GM12874 (cell line): ENCODE data around the gene C16orf74.

Source experiments
- TF ChIP-seq, protein P1 (sequence below): IDR thresholded peaks from 2 replicates; pipeline ENCODE4 v1.5.1; 2011; ENCODE audit warnings: low read depth, mild to moderate bottlenecking, control low read depth, low read length, moderate library complexity; ENCODE audit not compliant: insufficient read depth

Gene C16orf74

DNA sequence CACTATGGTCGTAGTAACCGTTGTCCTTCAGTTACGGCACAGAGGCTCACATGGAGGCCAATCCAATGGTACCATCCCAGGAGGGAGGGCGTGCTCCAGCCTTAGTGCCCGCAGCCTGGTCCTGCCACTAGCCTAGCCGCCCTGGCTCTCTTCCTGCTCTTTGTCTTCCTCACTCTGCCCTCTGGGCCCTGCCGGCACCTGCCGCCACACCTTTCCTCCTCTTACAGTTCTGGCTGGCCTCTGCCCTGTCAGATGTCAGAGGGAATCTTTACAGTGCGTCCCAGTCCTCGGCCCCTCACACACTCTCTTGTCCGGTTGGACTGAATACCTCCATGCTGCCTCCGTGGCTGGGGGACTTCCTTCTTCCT is 85.5 kb downstream of the C16orf74 start:
- TF ChIP-seq, protein P1, sequence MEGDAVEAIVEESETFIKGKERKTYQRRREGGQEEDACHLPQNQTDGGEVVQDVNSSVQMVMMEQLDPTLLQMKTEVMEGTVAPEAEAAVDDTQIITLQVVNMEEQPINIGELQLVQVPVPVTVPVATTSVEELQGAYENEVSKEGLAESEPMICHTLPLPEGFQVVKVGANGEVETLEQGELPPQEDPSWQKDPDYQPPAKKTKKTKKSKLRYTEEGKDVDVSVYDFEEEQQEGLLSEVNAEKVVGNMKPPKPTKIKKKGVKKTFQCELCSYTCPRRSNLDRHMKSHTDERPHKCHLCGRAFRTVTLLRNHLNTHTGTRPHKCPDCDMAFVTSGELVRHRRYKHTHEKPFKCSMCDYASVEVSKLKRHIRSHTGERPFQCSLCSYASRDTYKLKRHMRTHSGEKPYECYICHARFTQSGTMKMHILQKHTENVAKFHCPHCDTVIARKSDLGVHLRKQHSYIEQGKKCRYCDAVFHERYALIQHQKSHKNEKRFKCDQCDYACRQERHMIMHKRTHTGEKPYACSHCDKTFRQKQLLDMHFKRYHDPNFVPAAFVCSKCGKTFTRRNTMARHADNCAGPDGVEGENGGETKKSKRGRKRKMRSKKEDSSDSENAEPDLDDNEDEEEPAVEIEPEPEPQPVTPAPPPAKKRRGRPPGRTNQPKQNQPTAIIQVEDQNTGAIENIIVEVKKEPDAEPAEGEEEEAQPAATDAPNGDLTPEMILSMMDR: no peak

DNA sequence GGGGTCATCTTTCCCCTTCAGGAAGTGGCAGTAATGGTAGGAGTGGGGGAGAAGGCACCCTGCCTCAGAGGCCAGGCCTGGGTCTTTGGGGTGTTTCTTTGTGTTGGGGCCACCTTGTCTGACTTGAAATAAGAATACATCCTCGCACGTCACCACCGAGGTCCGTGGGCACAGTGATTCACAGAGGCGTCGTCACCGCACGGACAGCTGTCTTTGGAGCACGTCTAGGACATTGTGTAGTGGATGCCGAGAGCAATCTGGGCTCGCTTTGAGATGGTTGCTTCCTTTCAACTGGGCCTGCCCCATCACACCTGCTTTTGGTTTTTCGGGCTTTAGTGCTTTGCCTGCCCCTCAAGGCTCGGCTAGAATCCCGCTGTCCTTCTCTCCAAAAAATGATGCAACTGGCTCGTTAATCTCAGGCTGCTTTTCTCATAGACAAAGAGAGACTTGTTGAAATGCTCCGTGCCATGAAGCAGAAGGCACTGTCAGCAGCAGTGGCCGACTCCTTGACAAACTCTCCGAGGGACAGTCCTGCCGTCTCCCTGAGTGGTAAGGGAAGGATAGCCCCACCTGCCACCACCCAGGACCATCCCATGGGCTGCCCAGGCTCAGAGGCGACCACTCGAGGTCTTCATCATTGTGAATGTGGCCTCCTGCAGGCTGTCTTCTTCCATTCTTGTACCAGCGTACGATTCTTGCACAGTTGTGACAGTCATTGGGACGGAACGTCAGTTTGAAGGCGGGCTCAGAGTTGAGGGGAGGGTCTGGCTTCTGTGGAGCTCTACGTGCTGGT is 86.1 kb downstream of the C16orf74 start:
- TF ChIP-seq, protein P1: no peak

DNA sequence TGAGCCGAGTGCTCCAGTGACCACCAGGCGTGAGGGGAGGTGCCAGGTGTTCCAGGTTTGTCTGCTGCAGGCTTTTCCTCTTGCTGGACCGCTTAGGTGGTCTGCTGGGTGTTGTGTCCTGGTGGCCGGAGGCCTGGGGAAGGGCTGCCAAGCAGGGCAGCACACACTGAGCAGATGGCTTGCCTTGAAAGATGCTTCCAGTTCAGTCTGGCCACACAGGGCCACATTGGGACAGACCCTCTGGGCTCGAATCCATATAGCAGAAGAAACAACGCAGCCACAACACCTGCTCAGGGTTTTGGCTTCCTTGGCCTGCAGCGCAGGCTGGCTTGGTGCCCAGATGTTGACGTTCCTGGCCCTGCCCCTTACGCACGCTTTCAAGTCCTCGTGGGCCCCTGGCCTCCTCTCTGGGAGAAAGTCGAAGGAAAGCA is 87.0 kb downstream of the C16orf74 start:
- TF ChIP-seq, protein P1: no peak

DNA sequence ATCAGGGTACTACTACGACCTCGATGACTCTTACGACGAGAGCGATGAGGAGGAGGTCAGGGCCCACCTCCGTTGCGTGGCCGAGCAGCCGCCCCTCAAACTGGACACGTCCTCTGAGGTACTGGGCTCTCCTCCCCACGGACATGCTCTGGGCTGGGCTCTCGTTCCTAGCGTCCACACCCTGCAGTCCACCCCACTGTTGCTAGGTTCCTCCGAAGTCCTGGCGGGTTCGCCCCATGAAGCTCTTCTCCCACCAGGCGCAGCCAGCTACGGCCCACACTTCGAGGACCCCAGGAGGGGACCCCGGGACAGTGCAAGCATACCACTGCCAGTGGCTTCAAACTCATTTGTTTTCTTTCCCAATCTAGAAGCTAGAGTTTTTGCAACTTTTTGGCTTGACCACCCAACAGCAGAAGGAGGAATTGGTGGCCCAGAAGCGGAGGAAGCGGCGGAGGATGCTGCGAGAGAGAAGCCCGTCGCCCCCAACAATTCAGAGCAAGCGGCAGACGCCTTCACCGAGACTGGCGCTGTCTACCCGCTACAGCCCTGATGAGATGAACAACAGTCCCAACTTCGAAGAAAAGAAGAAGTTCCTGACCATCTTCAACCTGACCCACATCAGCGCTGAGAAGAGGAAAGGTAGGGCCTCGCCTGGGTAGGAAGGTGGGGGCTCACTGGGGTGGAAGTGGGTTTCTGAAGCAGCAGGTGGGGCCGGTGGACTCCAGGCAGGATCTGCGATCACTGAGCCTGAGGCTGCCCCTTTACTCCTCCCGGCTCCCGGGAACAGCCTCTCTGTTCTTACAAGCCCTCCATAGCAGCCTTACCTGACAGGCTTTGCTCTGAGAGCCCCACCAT is 87.7 kb downstream of the C16orf74 start:
- TF ChIP-seq, protein P1: no peak

DNA sequence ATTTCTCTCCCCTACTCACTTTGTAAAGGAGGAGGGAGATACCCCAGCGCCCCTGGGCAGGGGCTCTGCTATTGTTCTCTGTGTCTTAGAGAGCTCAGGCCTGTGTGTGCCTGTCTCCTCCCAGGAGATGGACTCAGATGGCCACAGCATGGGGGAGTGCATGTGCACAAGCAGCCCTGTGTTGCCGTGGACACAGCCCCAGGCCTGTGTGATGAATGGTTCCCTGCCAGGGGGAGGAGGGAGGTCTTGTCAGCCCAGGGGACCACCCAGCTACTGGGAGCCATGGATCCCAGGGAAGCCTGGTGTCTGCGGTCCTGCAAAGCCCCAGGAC is 88.4 kb downstream of the C16orf74 start:
- TF ChIP-seq, protein P1: no peak

DNA sequence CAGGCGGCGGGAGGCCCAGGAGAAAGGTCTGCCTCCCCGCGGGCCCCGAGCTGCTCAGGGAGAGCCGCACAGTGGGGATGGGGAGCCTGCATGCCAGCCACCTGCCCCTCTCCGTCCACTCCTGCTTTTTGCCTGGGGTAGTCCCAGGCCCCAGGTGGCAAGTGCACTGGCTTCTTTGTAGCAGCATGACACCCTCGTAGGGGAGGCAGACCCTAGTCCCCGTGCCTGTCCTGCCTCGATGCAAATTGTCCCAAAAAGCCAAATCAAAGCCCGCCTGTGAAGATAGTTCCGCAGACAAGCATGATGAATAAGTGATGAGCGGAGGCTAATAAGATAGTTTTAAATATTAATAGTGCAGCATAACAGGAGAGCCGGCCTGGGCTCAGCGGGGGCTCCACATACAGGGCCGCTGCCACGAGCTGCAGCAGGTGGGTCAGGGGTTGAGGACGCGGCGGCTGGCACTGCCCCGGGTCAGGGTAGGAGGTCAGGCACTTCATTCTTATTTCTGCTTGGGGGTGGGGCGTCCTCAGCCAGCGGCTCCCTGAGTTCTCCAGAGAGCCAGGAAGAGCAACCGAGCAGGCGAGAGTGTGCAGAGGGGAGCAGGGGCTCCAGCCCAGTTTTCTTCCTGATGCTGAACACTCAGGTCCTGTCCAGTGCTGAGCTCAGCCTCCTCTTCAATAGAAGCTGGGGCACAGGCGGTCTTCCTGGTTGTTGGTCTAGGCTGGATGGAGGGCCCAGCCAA is 89.0 kb downstream of the C16orf74 start:
- TF ChIP-seq, protein P1: no peak

DNA sequence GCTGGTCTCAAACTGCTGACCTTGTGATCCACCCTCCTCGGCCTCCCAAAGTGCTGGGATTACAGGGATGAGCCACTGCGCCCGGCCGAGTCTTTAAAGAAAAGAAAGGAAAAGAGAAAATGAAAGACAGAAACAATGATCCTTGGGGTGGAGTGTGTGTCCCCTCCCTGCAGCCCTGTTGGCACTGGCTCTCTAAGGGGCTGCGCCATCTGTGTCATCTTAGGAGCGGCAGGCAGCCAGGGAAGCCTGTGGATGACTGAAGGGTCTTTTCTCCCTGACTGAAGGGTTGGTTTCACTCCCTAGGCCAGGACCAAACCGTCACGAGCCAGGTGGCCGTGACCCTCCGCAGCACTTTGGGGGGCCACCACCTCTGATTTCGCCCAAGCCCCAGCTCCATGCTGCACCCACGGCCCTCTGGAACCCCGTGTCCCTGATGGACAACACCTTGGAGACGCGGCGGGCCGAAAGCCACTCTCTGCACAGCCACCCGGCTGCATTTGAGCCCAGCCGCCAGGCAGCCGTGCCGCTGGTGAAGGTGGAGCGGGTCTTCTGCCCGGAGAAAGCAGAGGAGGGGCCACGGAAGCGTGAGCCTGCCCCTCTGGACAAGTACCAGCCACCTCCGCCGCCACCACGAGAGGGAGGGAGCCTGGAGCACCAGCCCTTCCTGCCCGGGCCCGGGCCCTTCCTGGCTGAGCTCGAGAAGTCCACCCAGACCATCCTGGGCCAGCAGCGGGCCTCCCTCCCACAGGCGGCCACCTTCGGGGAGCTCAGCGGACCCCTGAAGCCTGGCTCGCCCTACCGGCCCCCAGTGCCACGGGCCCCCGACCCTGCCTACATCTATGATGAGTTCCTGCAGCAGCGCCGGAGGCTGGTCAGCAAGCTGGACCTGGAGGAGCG is 89.8 kb downstream of the C16orf74 start:
- TF ChIP-seq, protein P1: no peak
